Tongue (tissue), 2 donors: ENCODE measurements around the gene MAP3K19. TPM values are rescaled to one million over a fixed set of nuclear protein-coding genes. Genes with fewer than 3 reads are reported as not detected.
"Not testable (repeated sequence)": the region's sequence is repeated elsewhere in the genome, so short reads cannot be mapped to it uniquely, and the experiment has no call there.

ENCODE experiments used
- DNase-seq: peaks from one replicate; pipeline ENCODE4 v3.0.0-alpha.2; 2015
- total RNA-seq: library from RNA; depleted of rRNA; stranded (reverse); fragments of >200 nt; gene quantifications from one replicate; pipeline ENCODE4 v1.2.3, GENCODE V29; 2014

Gene MAP3K19
- total RNA-seq, 1 donor from 2014 or later, result 0.21 TPM

GRCh38 chr2:134985061-134985460 is 62.2 kb downstream of the MAP3K19 start:
- no peak for DNase-seq

DNA sequence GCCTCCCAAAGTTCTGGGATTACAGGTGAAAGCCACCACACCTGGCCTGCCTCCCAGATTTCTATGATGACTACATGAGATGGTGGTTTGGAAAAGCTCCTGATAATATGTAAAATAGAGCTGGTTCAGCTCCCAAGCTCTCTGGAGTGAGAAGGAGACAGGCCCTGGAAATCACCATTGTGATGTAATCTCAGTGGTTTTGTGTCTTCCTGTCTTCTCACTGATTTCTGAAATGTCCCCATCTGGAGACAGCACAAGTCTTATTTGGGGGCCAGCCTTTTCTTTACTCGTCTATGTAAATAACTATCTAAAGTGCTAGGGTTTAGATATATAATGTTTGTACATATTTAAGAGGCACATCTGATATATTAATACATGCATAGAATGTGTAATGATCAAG is 64.6 kb downstream of the MAP3K19 start:
- DNase-seq, result no peak

GRCh38 chr2:134980639-134981038 is 66.6 kb downstream of the MAP3K19 start:
- no peak for DNase-seq

GRCh38 chr2:134979221-134979620 is 68.0 kb downstream of the MAP3K19 start:
- no peak for DNase-seq

DNA sequence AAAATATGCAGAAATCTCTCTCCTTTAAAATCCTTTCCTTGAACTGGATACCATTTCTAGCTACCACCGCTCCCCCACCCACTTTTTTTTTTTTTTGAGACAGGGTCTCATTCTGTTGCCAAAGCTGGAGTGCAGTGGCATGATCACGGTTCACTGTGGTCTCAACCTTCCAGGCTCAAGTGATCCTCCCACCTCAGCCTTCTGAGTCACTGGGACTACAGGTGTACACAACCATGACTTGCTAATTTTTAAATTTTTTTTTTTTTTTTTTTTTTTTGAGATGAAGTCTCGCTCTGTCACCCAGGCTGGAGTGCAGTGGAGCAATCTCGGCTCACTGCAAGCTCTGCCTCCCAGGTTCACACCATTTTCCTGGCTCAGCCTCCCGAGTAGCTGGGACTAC is 70.1 kb downstream of the MAP3K19 start:
- DNase-seq, result not testable (repeated sequence)

DNA sequence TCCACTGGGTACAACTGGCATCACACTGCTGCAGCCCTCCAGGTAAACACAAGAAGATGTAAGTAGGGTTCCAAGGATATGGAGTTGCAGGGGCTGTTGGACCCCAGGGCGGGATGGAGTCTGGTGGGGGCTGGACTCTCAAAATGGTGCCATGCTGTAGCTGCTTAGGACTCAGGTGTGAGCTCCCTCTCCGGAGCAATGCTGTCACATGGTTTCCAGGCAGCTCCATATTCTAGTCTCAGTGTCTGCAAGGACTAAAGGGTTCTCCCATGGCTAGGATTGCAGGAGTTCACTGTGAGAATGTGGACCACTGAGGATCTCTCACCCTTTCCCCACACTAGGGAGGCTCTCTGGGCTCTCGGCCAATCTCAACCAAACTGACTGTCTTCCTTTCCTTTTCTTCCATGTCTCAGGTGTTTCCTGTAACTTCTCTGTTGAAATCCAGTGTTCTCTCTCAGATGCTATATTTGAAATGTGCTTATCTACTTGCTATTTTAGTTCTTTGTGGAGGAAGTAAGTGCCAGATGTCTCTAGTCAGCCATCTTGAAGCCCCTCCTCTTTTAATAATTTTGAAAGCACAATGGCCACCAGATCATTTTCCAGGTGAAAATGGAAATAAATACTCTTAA is 71.1 kb downstream of the MAP3K19 start:
- no peak for DNase-seq

DNA sequence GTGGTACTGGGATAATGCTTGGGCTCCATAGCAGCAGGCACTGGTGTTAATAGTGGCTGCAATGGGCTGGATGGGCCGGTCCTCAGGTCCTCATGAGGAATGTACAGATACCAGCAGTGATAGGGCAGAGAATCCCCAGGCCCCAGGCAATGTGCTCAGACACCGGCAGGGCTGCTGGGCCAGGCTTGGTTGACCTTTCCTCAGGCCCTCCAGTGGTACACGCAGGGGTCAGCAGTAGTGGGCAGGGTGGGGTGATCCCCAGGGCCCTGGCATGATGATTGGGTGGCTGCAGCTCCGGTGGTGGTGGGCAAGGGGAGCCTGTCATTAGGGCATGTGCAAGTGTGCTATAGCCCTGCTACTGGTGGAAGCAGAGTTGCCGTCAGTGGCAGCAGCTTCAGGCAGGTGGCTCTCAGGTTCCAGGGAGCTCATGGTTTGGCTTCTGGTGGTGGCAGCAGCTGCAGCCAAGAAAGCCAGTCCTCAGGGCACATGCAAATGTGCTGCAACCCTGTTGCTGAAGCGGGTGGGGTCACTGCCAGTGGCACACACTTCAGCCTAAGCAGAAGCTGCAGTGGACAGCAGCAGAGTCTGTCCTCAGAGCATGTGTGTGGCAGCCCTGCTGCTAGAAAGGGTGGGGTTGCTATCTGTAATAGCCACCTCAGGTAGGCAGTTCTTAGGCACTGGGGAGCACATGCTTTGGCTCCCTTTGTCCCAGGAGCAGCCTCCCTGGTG is 71.8 kb downstream of the MAP3K19 start:
- DNase-seq, result no peak

- DNase-seq, result no peak
Observed at GRCh38 chr2:134973241-134974138, 73.8 kb downstream of the MAP3K19 start.

- not testable (repeated sequence) for DNase-seq
Observed at GRCh38 chr2:134967166-134967565, 80.1 kb downstream of the MAP3K19 start.

- DNase-seq, result no peak
Observed at GRCh38 chr2:134957477-134957876, 89.8 kb downstream of the MAP3K19 start.

- DNase-seq, result no peak
Observed at GRCh38 chr2:134955744-134956143, 91.5 kb downstream of the MAP3K19 start.

- no peak for DNase-seq
Observed at GRCh38 chr2:134954065-134954464, 93.2 kb downstream of the MAP3K19 start.

DNA sequence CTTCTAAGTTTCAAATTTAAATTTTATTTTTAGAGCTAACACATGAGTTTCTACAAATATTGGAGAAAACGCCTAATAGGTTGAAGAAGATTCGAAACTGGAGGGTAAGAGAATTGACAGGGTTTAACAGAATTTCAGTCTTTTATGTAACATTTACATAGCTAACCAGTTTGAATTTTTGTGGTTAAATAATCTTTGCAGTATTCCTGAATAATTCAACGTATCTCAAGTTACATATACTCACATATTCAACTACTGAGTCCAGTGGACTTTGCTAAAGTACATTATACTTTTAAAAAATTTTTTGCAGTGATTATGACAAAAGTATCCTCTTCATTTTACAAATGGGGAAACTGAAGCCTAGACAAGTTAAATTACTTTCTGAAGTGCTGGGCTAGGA is 94.6 kb downstream of the MAP3K19 start:
- DNase-seq, result no peak

DNA sequence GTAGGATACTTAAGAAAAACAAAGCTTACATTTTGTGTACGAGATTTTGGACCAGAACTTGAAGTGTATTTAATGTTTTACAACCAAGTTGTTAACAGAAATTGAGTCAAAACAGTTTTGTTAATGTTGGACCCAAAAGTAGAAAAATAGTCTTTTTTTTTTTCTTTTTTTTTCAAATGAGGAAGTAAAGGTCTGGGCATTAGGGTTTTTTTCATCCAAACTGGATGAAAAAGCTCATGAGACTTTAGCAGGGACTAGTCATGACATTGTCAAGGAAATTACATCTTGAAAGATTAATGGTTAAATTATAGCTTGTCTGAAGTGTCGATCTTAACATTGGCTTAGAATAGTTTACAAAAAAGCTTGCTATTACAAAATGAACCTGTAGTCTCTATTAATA is 96.4 kb downstream of the MAP3K19 start:
- DNase-seq, result no peak

DNA sequence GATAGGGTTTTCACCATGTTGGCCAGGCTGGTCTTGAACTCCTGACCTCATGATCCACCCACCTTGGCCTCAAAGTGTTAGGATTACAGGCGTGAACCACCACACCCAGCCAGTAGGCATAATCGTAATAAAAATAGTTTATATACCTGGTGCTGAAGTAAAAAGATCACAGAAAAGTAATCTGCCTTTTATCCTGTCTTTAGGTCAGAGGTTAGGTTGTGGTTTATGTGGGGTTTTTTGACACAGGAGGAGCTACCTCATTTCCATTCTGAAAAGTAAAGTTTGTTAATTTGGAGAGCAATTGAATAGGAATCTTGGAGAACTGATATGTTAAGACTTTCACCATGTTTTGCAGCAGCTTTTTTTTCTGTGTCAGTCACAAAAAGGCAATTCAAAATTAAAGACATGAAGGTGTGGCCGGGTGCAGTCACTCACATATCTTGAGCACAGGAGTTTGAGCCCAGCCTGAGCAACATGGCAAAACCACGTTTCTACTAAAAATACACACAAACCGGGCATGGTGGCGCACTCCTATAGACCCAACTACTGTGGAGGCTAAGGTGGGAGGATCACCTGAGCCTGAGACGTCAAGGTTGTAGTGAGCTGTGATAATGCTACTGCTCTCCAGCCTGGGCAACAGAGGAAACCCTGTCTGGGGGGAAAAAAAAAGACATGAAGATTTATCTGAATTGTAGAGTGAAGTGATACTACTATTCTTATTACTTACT is 97.1 kb downstream of the MAP3K19 start:
- no peak for DNase-seq

DNA sequence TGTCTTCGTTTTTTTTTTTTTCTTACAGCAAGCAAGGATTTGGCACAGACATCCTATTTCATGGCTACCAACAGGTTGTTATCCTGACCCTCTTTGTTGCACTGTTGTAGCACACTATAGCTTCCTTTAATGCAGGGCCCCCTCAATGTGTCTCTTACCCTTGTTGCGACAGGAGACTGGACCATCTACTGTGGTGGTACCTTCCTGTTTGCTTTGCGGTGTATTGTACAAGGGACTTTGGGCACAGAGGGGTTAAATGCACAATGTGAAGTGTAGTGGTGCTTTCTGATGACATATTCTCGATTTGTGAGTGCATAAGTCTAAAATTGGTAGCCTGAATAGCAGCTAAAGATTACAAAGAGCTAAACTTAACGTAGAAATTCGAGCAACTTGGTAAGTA is 101.2 kb downstream of the MAP3K19 start:
- no peak for DNase-seq

DNA sequence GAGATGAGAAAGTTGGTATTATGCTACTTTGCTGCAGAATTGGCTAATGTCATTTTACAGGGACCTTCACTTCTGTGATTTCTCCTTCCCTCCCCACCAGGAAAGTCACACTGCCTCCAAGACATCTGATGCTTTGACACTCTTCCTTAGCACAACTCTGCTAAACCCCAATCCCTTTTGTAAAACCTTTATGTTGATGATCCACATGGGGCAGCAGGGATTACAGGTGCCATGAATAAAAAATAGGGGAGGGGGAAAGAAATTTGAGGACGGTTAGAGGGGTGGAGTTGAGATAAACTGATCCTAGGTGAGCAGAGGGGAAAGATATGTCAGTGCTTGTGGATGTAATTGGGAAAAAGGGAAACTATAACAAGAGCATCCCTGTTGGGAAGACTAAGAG is 102.3 kb downstream of the MAP3K19 start:
- no peak for DNase-seq

GRCh38 chr2:134943540-134943939 is 103.7 kb downstream of the MAP3K19 start:
- DNase-seq, result no peak

DNA sequence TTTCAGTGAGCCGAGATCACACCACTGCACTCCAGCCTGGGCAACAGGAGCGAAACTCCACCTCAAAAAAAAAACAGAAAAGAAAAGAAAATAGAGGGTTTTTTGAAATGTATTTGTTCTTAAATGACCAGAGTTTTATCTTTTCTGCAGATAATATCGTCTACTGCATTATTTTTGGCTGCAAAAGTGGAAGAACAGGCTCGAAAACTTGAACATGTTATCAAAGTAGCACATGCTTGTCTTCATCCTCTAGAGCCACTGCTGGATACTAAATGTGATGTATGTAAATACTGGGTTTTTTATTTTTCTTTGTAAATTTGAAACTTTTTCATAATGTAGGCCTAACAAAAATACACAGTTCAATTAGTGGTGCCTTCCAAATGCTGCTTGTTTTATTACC is 110.6 kb downstream of the MAP3K19 start:
- no peak for DNase-seq

DNA sequence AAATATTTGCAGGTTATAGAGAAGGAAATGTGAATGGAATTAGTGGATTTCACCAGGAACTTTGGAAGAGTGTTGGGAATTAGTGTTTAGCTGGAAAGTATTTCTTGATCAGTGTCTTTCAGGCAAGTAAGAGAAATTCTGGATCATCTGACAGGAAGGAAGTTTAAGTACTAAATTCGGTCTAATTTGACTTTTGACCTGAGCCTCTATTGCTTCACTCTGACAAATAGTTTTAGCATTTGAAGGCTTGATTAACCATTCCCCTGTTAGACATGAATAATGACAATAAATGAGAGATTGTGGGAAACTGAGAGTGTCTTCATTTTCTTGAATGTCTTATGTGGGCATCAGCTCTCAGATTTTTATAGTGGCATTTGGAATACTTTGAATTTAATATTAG is 112.6 kb downstream of the MAP3K19 start:
- no peak for DNase-seq

DNA sequence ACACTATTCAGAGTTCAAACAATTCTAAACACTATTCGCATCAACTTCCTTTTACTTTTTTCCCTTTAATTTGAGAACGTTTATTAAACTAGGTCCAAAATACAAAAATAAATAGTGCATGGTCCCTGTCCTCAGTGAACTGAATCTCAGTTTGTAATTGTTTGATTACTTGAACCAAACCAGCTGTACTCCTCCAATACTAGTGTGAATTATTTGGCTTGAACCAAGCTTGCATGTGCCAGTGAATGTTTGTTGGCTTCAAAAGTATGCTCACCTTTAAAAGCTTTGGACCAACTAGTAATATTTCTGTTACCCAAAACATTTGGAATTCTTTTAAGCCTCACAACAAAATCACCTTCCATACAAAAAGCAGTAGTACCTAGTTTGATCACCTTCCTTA is 113.1 kb downstream of the MAP3K19 start:
- DNase-seq, result no peak

DNA sequence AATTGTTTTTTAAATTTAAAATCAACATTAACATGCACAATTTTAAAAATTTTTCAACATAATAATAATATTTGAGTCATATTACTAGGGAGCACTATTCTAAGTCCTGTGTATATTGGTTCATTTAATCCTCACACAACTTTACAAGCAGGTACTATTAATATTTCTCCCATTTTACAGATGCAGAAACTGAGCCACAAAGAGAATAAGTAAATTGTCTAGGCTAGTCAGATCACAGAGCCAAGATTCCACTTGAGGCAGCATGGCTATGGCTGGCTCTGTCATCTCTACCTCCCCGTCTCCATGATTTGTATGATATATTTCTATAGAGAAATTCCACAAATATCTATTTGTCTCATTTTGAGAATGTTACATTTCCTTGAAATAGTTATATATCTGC is 113.5 kb downstream of the MAP3K19 start:
- no peak for DNase-seq
